Natural killer cell (primary cell): Measurements from ENCODE around the gene CR2. TPM values are rescaled to one million over a fixed set of nuclear protein-coding genes. Genes with fewer than 3 reads are reported as not detected.

Experiments
- ATAC-seq, 3 donors: fragments of 150-1000 bp in 2 of 3; fragments of 200-7000 bp in 1 of 3; cut with Tn5 transposase; 1 replicate in 1 of 3; 2 replicates in 2 of 3; pipeline ENCODE4 v1.10.0; 2021; ENCODE audit warnings: mild to moderate bottlenecking in 2 of 3, moderate library complexity in 2 of 3
- DNase-seq, 2 donors: peaks; one replicate each; pipeline versions ENCODE4 v3.0.0 to v3.0.0-alpha.2; 2013 to 2021; ENCODE audit warnings: mixed read lengths in 1 of 2
- H3K27ac ChIP-seq: one replicate; pipeline ENCODE4 v1.5.1; 2013; ENCODE audit warnings: mild to moderate bottlenecking, low read length
- H3K27me3 ChIP-seq: one replicate; pipeline ENCODE4 v1.6.1; 2013; ENCODE audit warnings: low read length; ENCODE audit not compliant: control insufficient read depth, insufficient read depth
- H3K36me3 ChIP-seq: one replicate; pipeline ENCODE4 v1.6.1; 2013; ENCODE audit warnings: low read length; ENCODE audit not compliant: control insufficient read depth, insufficient read depth
- H3K4me1 ChIP-seq: one replicate; pipeline ENCODE4 v1.6.1; 2013; ENCODE audit warnings: low read length; ENCODE audit not compliant: control insufficient read depth, insufficient read depth
- H3K4me3 ChIP-seq: one replicate; pipeline ENCODE4 v1.5.1; 2013; ENCODE audit warnings: low read length
- H3K9me3 ChIP-seq: one replicate; pipeline ENCODE4 v1.6.1; 2013; ENCODE audit warnings: low read length; ENCODE audit not compliant: control insufficient read depth, insufficient read depth
- H3K27ac Mint-ChIP-seq, 2 donors: one replicate each; pipeline ENCODE4 v1.8.0; 2022; ENCODE audit warnings: mild to moderate bottlenecking in 2 of 2, mixed read lengths in 2 of 2, moderate library complexity in 1 of 2
- H3K27me3 Mint-ChIP-seq, 2 donors: one replicate each; pipeline ENCODE4 v1.8.0; 2022; ENCODE audit warnings: low read depth in 2 of 2, mixed read lengths in 2 of 2
- H3K36me3 Mint-ChIP-seq: one replicate; pipeline ENCODE4 v1.8.0; 2022; ENCODE audit warnings: mixed read lengths
- H3K4me1 Mint-ChIP-seq, 2 donors: one replicate each; pipeline ENCODE4 v1.8.0; 2022; ENCODE audit warnings: mixed read lengths in 2 of 2
- H3K4me3 Mint-ChIP-seq: one replicate; pipeline ENCODE4 v1.8.0; 2022; ENCODE audit warnings: mild to moderate bottlenecking, moderate library complexity, mixed read lengths
- H3K9me3 Mint-ChIP-seq, 2 donors: one replicate each; pipeline ENCODE4 v1.8.0; 2022; ENCODE audit warnings: mixed read lengths in 2 of 2
- CTCF ChIP-seq: fragments of 200-600 bp; IDR thresholded peaks from one replicate; pipeline ENCODE4 v1.8.0; 2022; ENCODE audit warnings: antibody characterized with exemption
- WGBS: methylation state at CpG from one replicate; pipeline ENCODE4 v1.1.7; 2013; ENCODE audit warnings: missing lambda C conversion rate; ENCODE audit not compliant: insufficient coverage; 5-methylcytosine and 5-hydroxymethylcytosine counted together
- intact Hi-C: fragments of 100-400 bp; cut with micrococcal nuclease; formaldehyde crosslinking; loops from one replicate; pipeline ENCODE4 v1.14.2; 2022
- total RNA-seq, 4 donors: library from RNA; stranded (reverse); fragments of 120-200 nt in 1 of 4; gene quantifications; one replicate each; pipeline versions ENCODE4 v1.2.3 to v1.2.4, GENCODE V29; 2013 to 2022

CR2 gene
- total RNA-seq, 3 donors from 2014 or later (not counting 1 experiment from before 2014, with no cell fraction given) = 0.19 to 0.48 (median 0.29) TPM

- ATAC-seq (no peak), DNase-seq (no peak)
- Mint-ChIP-seq H3K27ac (no peak overlapping the region), H3K4me1 (no peaks in the 10 kb centered on the region), H3K4me3 (no peak overlapping the region), H3K36me3 (no peaks in the 10 kb centered on the region), H3K27me3 (peaks cover 13 to 30% of the 10 kb centered on the region in 2 donors), H3K9me3 (peaks cover 3 to 4% of the 10 kb centered on the region in 2 donors)
- WGBS = 94% methylated on average over 9 of the region's 9 CpGs
- intact Hi-C loops = no loop called here
- Histone ChIP-seq H3K27ac (no peak overlapping the region), H3K4me3 (no peak overlapping the region), H3K9me3 (peaks cover 4% of the 10 kb centered on the region), H3K4me1 (no peaks in the 10 kb centered on the region), H3K27me3 (peaks cover 2% of the 10 kb centered on the region), H3K36me3 (no peaks in the 10 kb centered on the region)
- TF ChIP-seq CTCF = no peak
Measured at GRCh38 chr1:207421078-207421477, 33.0 kb upstream of the CR2 start.

GRCh38 chr1:207423560-207424292, 30.4 kb upstream of the CR2 start:
- Mint-ChIP-seq H3K4me3 (no peak overlapping the region), H3K27ac (no peak overlapping the region), H3K4me1 (no peaks in the 10 kb centered on the region), H3K27me3 (peaks cover 15 to 17% of the 10 kb centered on the region in 2 donors), H3K9me3 (peaks cover 3 to 4% of the 10 kb centered on the region in 2 donors), H3K36me3 (no peaks in the 10 kb centered on the region)
- no peak for TF ChIP-seq CTCF
- DNase-seq = no peak
- H3K9me3 ChIP-seq = peaks cover 4% of the 10 kb centered on the region
- WGBS = 91% methylated on average over 28 of the region's 28 CpGs
- no peaks in the 10 kb centered on the region for H3K4me1 ChIP-seq
- H3K36me3 ChIP-seq = no peaks in the 10 kb centered on the region
- intact Hi-C loops = no loop called here
- peaks cover 5% of the 10 kb centered on the region for H3K27me3 ChIP-seq
- ATAC-seq = no peak
- H3K4me3 ChIP-seq = no peak overlapping the region
- H3K27ac ChIP-seq = no peak overlapping the region

- Histone ChIP-seq H3K27me3 (peaks cover 5% of the 10 kb centered on the region), H3K36me3 (no peaks in the 10 kb centered on the region), H3K4me3 (no peak overlapping the region), H3K4me1 (no peaks in the 10 kb centered on the region), H3K27ac (no peak overlapping the region), H3K9me3 (peaks cover 4% of the 10 kb centered on the region)
- 67% methylated on average over 17 of the region's 17 CpGs for WGBS
- TF ChIP-seq CTCF = no peak
- Mint-ChIP-seq H3K4me3 (no peak overlapping the region), H3K27ac (no peak overlapping the region), H3K9me3 (peaks cover 3 to 4% of the 10 kb centered on the region in 2 donors), H3K27me3 (peaks cover 13 to 19% of the 10 kb centered on the region in 2 donors), H3K4me1 (no peaks in the 10 kb centered on the region), H3K36me3 (no peaks in the 10 kb centered on the region)
- ATAC-seq (no peak), DNase-seq (no peak)
- intact Hi-C loops = no loop called here
Measured at GRCh38 chr1:207424570-207425131, 29.5 kb upstream of the CR2 start.
